ENCODE results near the gene ASB4.

DNA sequence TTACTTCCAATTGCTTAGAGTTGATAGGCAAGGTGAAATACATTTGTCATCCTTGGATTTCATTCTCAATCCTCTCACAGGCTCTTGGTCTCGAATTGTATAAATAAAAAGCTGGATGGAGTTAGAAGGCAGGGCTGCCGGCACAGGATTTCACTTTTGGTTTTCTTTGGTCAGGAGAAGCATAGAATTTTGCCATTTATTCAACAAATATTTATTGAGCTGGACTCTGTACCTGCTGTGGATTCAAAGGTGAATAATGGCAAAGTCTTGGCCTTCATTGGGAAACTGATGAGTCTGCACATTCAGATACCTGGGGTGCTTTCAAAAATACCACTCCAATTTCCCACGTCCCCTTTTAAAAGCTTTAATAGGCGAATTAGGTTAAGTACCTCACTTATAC, 60.9 kb downstream of the ASB4 start:
- TF ChIP-seq, protein P1, sequence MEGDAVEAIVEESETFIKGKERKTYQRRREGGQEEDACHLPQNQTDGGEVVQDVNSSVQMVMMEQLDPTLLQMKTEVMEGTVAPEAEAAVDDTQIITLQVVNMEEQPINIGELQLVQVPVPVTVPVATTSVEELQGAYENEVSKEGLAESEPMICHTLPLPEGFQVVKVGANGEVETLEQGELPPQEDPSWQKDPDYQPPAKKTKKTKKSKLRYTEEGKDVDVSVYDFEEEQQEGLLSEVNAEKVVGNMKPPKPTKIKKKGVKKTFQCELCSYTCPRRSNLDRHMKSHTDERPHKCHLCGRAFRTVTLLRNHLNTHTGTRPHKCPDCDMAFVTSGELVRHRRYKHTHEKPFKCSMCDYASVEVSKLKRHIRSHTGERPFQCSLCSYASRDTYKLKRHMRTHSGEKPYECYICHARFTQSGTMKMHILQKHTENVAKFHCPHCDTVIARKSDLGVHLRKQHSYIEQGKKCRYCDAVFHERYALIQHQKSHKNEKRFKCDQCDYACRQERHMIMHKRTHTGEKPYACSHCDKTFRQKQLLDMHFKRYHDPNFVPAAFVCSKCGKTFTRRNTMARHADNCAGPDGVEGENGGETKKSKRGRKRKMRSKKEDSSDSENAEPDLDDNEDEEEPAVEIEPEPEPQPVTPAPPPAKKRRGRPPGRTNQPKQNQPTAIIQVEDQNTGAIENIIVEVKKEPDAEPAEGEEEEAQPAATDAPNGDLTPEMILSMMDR (IDR thresholded peaks at IDR 0.05; ENCODE audit: low read depth, low read length, missing input control) = no peak
- TF ChIP-seq EGR1 (IDR thresholded peaks at IDR 0.05; ENCODE audit: low read depth in 2 of 2) (no peak), RAD21 (IDR thresholded peaks at IDR 0.05) (peak; percentile 30 to 57), YY1 (IDR thresholded peaks at IDR 0.05) (peak; percentile 58), TAF1 (conservative IDR thresholded peaks at IDR 0.05) (no peak), SP1 (IDR thresholded peaks at IDR 0.05) (peak; percentile 64), RXRA (IDR thresholded peaks at IDR 0.05) (peak; percentile 64 to 76)
- TF ChIP-seq, protein P2, sequence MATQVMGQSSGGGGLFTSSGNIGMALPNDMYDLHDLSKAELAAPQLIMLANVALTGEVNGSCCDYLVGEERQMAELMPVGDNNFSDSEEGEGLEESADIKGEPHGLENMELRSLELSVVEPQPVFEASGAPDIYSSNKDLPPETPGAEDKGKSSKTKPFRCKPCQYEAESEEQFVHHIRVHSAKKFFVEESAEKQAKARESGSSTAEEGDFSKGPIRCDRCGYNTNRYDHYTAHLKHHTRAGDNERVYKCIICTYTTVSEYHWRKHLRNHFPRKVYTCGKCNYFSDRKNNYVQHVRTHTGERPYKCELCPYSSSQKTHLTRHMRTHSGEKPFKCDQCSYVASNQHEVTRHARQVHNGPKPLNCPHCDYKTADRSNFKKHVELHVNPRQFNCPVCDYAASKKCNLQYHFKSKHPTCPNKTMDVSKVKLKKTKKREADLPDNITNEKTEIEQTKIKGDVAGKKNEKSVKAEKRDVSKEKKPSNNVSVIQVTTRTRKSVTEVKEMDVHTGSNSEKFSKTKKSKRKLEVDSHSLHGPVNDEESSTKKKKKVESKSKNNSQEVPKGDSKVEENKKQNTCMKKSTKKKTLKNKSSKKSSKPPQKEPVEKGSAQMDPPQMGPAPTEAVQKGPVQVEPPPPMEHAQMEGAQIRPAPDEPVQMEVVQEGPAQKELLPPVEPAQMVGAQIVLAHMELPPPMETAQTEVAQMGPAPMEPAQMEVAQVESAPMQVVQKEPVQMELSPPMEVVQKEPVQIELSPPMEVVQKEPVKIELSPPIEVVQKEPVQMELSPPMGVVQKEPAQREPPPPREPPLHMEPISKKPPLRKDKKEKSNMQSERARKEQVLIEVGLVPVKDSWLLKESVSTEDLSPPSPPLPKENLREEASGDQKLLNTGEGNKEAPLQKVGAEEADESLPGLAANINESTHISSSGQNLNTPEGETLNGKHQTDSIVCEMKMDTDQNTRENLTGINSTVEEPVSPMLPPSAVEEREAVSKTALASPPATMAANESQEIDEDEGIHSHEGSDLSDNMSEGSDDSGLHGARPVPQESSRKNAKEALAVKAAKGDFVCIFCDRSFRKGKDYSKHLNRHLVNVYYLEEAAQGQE (IDR thresholded peaks at IDR 0.05) = peak; percentile 15
- TF ChIP-seq, protein P3, sequence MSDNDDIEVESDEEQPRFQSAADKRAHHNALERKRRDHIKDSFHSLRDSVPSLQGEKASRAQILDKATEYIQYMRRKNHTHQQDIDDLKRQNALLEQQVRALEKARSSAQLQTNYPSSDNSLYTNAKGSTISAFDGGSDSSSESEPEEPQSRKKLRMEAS (IDR thresholded peaks at IDR 0.05) = peak; percentile 35
- TF ChIP-seq, protein P4, sequence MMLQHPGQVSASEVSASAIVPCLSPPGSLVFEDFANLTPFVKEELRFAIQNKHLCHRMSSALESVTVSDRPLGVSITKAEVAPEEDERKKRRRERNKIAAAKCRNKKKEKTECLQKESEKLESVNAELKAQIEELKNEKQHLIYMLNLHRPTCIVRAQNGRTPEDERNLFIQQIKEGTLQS (IDR thresholded peaks at IDR 0.05) = peak; percentile 8
